ENCODE measurements around the gene AXIN2.

Gene AXIN2

DNA sequence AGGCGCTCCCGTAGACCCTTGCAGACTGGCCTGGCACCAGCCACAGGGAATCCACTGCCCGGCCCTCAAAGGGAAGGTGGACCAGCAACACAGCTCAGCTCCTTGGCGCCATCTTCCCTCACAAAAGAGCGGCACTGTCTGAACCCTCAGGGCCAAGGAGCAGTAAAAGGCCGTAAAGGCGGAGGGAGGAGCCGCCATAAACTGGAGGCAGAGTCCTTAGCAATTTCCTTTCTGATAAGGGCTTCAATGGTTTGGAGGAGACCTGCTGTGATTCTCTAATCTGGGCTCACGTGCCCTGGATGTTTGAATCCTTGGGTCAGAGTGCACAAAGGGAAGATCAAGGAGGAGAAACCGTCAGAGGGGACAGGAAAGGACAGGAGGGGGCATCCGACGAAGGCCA is 15.5 kb upstream of the AXIN2 start (continued):
- TF ChIP-seq, protein P1, sequence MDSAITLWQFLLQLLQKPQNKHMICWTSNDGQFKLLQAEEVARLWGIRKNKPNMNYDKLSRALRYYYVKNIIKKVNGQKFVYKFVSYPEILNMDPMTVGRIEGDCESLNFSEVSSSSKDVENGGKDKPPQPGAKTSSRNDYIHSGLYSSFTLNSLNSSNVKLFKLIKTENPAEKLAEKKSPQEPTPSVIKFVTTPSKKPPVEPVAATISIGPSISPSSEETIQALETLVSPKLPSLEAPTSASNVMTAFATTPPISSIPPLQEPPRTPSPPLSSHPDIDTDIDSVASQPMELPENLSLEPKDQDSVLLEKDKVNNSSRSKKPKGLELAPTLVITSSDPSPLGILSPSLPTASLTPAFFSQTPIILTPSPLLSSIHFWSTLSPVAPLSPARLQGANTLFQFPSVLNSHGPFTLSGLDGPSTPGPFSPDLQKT (IDR thresholded peaks at IDR 0.05; ENCODE audit: borderline replicate concordance, low read depth, low read length), result no peak
- TF ChIP-seq ZNF600 (tag by site-specific recombination; IDR thresholded peaks at IDR 0.05) (no peak), ZNF426 (tag by site-specific recombination; IDR thresholded peaks at IDR 0.05) (no peak), ZBTB1 (tag by site-specific recombination; IDR thresholded peaks at IDR 0.05) (no peak), PRDM1 (tag by site-specific recombination; IDR thresholded peaks at IDR 0.05) (no peak), ZEB2 (tag by site-specific recombination; IDR thresholded peaks at IDR 0.05) (no peak), ZIC2 (tag by site-specific recombination; IDR thresholded peaks at IDR 0.05) (no peak), ZNF274 (IDR thresholded peaks at IDR 0.05; ENCODE audit: low read length) (no peak), ZNF274 (tag by site-specific recombination; IDR thresholded peaks at IDR 0.05; ENCODE audit: borderline replicate concordance) (no peak)

DNA sequence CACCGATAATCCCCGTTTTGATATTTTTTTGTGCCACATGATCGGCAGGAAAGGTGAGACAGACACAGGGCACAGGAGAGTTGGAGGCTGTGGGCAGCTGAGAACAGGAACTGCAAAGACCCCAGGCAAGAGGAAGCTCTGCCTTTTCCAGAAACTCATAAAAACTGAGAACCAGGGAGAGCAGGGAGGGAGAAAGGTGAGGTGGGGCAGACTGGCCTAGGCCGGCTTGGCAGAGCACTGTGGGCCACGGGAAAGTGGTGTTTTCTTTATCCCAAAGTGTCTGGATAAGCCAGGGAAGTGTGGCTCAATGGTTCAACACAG is 11.8 kb upstream of the AXIN2 start:
- Histone ChIP-seq H3K36me3 (ENCODE audit: control insufficient read depth in 2 of 2, insufficient read depth in 1 of 2, low read length in 2 of 2) (no peaks in the 10 kb centered on the region), H3K4me1 (ENCODE audit: control insufficient read depth, insufficient read depth, low read length) (no peaks in the 10 kb centered on the region), H3K9me3 (ENCODE audit: control insufficient read depth, insufficient read depth, low read depth, low read length) (no peaks in the 10 kb centered on the region), H3K4me3 (ENCODE audit: low read depth, low read length) (no peak overlapping the region), H3K27ac (ENCODE audit: extremely low read depth, low read depth, low read length) (no peak overlapping the region)
- ChIA-PET POLR2A (no interaction called here), CTCF (interaction anchor here (0.6 kb wide), 1 partner anchor 1392 kb away, joined by 5 read pairs; no protein-coding TSS in a partner anchor)
- TF ChIP-seq, protein P2, sequence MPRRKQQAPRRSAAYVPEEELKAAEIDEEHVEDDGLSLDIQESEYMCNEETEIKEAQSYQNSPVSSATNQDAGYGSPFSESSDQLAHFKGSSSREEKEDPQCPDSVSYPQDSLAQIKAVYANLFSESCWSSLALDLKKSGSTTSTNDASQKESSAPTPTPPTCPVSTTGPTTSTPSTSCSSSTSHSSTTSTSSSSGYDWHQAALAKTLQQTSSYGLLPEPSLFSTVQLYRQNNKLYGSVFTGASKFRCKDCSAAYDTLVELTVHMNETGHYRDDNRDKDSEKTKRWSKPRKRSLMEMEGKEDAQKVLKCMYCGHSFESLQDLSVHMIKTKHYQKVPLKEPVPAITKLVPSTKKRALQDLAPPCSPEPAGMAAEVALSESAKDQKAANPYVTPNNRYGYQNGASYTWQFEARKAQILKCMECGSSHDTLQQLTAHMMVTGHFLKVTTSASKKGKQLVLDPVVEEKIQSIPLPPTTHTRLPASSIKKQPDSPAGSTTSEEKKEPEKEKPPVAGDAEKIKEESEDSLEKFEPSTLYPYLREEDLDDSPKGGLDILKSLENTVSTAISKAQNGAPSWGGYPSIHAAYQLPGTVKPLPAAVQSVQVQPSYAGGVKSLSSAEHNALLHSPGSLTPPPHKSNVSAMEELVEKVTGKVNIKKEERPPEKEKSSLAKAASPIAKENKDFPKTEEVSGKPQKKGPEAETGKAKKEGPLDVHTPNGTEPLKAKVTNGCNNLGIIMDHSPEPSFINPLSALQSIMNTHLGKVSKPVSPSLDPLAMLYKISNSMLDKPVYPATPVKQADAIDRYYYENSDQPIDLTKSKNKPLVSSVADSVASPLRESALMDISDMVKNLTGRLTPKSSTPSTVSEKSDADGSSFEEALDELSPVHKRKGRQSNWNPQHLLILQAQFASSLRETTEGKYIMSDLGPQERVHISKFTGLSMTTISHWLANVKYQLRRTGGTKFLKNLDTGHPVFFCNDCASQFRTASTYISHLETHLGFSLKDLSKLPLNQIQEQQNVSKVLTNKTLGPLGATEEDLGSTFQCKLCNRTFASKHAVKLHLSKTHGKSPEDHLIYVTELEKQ (tag by site-specific recombination; IDR thresholded peaks at IDR 0.05; ENCODE audit: borderline replicate concordance), result no peak

DNA sequence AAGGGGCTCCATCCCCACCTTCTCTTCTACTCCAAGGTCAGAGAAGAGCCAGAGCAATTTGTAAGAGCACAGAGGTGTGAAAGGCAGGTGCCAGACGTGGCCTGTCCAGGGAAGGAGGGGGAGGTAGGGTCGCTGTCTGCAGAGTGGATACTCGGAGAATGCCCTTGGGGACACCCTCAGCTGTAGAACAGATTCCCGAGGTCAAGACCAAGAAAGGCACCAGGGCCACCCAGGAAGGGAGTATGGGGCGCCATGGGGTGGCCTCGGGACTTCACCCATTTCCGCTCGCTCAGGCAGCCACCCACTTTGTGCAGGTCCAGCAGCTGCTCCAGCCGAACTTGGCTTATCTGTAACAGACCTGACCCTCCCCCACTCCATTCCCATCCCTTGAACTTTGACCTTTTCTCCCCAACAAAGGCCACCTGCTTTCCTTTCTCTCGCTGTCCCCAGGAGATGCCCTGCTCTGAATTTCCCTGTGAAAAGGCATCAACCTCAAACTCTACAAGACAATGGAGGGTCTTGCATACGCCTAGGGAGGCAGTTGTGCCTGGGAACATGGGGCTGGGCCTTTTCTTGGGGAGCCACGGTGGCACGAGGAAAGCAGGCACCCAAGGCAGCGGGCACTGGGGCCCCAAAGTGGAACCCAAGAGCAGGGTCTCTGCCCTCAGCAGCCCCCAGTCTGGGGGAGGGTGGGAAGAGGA is 11.3 kb upstream of the AXIN2 start:
- POLR2A ChIA-PET, result no interaction called here
- Histone ChIP-seq H3K4me3 (ENCODE audit: low read depth, low read length) (no peak overlapping the region), H3K9me3 (ENCODE audit: control insufficient read depth, insufficient read depth, low read depth, low read length) (no peaks in the 10 kb centered on the region), H3K27ac (ENCODE audit: extremely low read depth, low read depth, low read length) (no peak overlapping the region), H3K4me1 (ENCODE audit: control insufficient read depth, insufficient read depth, low read length) (no peaks in the 10 kb centered on the region), H3K36me3 (ENCODE audit: control insufficient read depth in 2 of 2, insufficient read depth in 1 of 2, low read length in 2 of 2) (no peaks in the 10 kb centered on the region)
- CTCF ChIA-PET, result interaction anchor here (0.6 kb wide), 1 partner anchor 1393 kb away, joined by 5 read pairs; no protein-coding TSS in a partner anchor
- TF ChIP-seq ZNF2 (tag by site-specific recombination; IDR thresholded peaks at IDR 0.05) (no peak), ZNF23 (tag by site-specific recombination; IDR thresholded peaks at IDR 0.05; ENCODE audit: borderline replicate concordance) (no peak), KLF7 (tag by site-specific recombination; IDR thresholded peaks at IDR 0.05; ENCODE audit: borderline replicate concordance) (no peak), ZNF660 (tag by site-specific recombination; IDR thresholded peaks at IDR 0.05) (no peak), ZNF629 (tag by site-specific recombination; IDR thresholded peaks at IDR 0.05) (no peak), ZNF837 (tag by site-specific recombination; IDR thresholded peaks at IDR 0.05) (no peak), ZFHX2 (tag by site-specific recombination; conservative IDR thresholded peaks at IDR 0.05) (no peak), ZNF157 (tag by site-specific recombination; IDR thresholded peaks at IDR 0.05) (no peak), ZNF561 (tag by site-specific recombination; IDR thresholded peaks at IDR 0.05; ENCODE audit: borderline replicate concordance) (no peak), WT1 (tag by site-specific recombination; IDR thresholded peaks at IDR 0.05) (no peak), HOXC10 (CRISPR knock-in tag; IDR thresholded peaks at IDR 0.05) (no peak)
- TF ChIP-seq, protein P3, sequence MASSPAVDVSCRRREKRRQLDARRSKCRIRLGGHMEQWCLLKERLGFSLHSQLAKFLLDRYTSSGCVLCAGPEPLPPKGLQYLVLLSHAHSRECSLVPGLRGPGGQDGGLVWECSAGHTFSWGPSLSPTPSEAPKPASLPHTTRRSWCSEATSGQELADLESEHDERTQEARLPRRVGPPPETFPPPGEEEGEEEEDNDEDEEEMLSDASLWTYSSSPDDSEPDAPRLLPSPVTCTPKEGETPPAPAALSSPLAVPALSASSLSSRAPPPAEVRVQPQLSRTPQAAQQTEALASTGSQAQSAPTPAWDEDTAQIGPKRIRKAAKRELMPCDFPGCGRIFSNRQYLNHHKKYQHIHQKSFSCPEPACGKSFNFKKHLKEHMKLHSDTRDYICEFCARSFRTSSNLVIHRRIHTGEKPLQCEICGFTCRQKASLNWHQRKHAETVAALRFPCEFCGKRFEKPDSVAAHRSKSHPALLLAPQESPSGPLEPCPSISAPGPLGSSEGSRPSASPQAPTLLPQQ (tag by site-specific recombination; IDR thresholded peaks at IDR 0.05), result no peak
- TF ChIP-seq, protein P2 (tag by site-specific recombination; IDR thresholded peaks at IDR 0.05; ENCODE audit: borderline replicate concordance), result no peak
- TF ChIP-seq, protein P4, sequence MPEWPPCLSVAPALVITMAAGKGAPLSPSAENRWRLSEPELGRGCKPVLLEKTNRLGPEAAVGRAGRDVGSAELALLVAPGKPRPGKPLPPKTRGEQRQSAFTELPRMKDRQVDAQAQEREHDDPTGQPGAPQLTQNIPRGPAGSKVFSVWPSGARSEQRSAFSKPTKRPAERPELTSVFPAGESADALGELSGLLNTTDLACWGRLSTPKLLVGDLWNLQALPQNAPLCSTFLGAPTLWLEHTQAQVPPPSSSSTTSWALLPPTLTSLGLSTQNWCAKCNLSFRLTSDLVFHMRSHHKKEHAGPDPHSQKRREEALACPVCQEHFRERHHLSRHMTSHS (tag by site-specific recombination; IDR thresholded peaks at IDR 0.05), result no peak
